Germinal center (tissue), 1 donor: ENCODE results near the gene OPN3.
A peak's percentile ranks its signal among the peaks of the same experiment; 100 is the strongest.

Source experiments
- DNase-seq: peaks from one replicate; pipeline ENCODE4 v3.0.0; 2012; ENCODE audit warnings: mixed read lengths, low spot score

The OPN3 gene

GRCh38 chr1:241617426-241617825 lies 22.7 kb downstream of the OPN3 start:
- no peak for DNase-seq

- no peak for DNase-seq
Measured at GRCh38 chr1:241615043-241615974, 24.9 kb downstream of the OPN3 start.

GRCh38 chr1:241614572-241614971 lies 25.6 kb downstream of the OPN3 start:
- no peak for DNase-seq

- no peak for DNase-seq
Measured at GRCh38 chr1:241614144-241614543, 26.0 kb downstream of the OPN3 start.

- DNase-seq: no peak
Measured at GRCh38 chr1:241612533-241613477, 27.4 kb downstream of the OPN3 start.

GRCh38 chr1:241611736-241612135 lies 28.4 kb downstream of the OPN3 start:
- no peak for DNase-seq

- DNase-seq: peak; percentile 49
Measured at GRCh38 chr1:241611063-241611462, 29.1 kb downstream of the OPN3 start.

GRCh38 chr1:241610056-241610815 lies 29.9 kb downstream of the OPN3 start:
- DNase-seq: no peak

- no peak for DNase-seq
Measured at GRCh38 chr1:241608379-241609033, 31.7 kb downstream of the OPN3 start.

GRCh38 chr1:241607497-241607896 lies 32.7 kb downstream of the OPN3 start:
- DNase-seq: no peak

- DNase-seq: no peak
Measured at GRCh38 chr1:241606544-241606943, 33.6 kb downstream of the OPN3 start.

GRCh38 chr1:241605146-241605805 lies 34.9 kb downstream of the OPN3 start:
- peak; percentile 5 for DNase-seq

- DNase-seq: no peak
Measured at GRCh38 chr1:241603731-241604245, 36.4 kb downstream of the OPN3 start.

- DNase-seq: peak; percentile 35
Measured at GRCh38 chr1:241600496-241600901, 39.7 kb downstream of the OPN3 start.

GRCh38 chr1:241598249-241598648 lies 41.9 kb downstream of the OPN3 start:
- DNase-seq: peak; percentile 16

GRCh38 chr1:241596633-241597032 lies 43.5 kb downstream of the OPN3 start:
- DNase-seq: no peak

- no peak for DNase-seq
Measured at GRCh38 chr1:241593186-241593585, 47.0 kb downstream of the OPN3 start.

- no peak for DNase-seq
Measured at GRCh38 chr1:241592273-241592958, 47.8 kb downstream of the OPN3 start.

- DNase-seq: no peak
Measured at GRCh38 chr1:241591736-241592135, 48.4 kb downstream of the OPN3 start.

GRCh38 chr1:241591317-241591716 lies 48.9 kb downstream of the OPN3 start:
- no peak for DNase-seq
